WI38 (cell line): Measurements from ENCODE around the gene AHCY.

Experiments used
- H3K4me3 ChIP-seq: 2 replicates; pipeline ENCODE4 v1.5.1; 2011; ENCODE audit warnings: low read depth, mild to moderate bottlenecking, control low read depth, low read length
- TF ChIP-seq, protein P1 (sequence below): IDR thresholded peaks from 2 replicates; pipeline ENCODE4 v1.5.1; 2012; ENCODE audit warnings: low read depth, mild to moderate bottlenecking, control low read depth, low read length

Gene AHCY

DNA sequence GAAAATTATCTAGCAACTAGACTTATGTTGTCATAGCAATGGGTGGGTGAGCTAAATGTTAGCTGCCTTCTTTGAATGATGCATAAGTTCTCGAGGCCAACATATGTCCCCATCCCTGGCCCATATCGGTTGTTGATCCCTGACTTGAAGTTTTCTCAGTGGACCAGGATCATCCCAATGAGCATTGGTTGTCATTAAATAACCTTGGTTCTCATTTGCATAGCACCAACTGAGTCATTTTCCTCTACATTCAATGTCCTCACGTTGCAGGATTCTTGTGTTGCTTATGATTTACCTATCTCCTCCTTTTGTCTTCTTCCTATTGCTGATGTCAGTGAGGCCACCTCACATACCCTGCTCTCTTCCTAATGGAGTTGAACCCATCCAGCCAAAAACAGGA lies 12.1 kb upstream of the AHCY start:
- TF ChIP-seq, protein P1, sequence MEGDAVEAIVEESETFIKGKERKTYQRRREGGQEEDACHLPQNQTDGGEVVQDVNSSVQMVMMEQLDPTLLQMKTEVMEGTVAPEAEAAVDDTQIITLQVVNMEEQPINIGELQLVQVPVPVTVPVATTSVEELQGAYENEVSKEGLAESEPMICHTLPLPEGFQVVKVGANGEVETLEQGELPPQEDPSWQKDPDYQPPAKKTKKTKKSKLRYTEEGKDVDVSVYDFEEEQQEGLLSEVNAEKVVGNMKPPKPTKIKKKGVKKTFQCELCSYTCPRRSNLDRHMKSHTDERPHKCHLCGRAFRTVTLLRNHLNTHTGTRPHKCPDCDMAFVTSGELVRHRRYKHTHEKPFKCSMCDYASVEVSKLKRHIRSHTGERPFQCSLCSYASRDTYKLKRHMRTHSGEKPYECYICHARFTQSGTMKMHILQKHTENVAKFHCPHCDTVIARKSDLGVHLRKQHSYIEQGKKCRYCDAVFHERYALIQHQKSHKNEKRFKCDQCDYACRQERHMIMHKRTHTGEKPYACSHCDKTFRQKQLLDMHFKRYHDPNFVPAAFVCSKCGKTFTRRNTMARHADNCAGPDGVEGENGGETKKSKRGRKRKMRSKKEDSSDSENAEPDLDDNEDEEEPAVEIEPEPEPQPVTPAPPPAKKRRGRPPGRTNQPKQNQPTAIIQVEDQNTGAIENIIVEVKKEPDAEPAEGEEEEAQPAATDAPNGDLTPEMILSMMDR = no peak
- no peak overlapping the region for H3K4me3 ChIP-seq

DNA sequence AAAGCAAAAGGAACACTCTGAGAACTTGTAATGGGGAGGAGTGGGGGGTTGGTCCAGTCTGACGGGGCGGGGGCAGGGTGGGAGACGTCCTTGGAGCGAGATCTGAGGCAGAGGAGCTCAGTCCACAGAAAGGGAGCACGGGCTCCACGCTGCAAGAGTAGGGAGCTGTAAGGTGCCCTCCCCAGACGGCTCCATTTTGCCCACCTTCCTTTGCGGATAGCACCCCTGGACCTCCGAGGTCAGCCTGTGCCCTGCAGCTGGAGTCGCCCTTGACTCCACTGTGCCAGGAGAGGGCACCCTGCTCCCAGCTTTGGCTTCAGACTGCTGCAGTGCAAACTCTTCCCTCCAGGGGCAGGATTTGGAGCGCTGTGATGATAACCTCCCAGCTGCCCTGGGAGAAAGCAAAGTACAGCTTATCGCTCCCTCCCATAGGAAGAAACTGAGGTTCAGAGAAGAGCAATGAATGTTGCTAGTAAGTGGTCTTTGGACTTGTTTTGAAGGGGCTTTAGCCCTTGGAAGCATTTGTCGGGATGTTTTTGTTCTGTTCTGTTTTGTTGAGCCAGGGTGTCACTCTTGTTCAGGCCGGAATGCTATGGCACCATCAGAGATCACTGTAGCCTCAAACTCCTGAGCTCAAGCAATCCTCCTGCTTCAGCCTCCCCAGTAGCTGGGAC lies 9.5 kb upstream of the AHCY start:
- TF ChIP-seq, protein P1 = peak; percentile 100

DNA sequence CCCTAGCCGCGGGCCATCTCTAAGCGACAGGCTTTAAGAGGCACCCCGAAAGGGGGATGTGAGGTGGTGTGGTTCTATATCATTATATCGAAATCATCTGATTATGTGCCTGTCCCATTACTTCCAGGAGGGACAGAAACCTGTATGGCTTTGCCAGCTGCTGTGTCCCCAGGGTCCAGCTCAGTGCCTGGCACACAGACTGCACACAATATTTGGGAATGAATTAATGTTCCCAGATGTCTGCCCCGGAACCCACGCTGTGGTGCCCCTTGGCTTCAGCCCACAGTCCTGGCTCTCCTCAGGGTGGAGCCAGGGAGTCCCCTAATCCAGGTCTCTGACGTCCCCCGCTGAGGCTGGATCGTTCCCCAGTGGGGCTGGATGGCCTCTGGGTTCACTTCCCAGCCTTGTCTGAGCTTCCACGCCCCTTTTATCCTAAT lies 8.9 kb upstream of the AHCY start:
- H3K4me3 ChIP-seq = no peak overlapping the region
- TF ChIP-seq, protein P1 = no peak

More for the DNA sequence above, 9.5 kb upstream of the AHCY start:
- no peak overlapping the region for H3K4me3 ChIP-seq

DNA sequence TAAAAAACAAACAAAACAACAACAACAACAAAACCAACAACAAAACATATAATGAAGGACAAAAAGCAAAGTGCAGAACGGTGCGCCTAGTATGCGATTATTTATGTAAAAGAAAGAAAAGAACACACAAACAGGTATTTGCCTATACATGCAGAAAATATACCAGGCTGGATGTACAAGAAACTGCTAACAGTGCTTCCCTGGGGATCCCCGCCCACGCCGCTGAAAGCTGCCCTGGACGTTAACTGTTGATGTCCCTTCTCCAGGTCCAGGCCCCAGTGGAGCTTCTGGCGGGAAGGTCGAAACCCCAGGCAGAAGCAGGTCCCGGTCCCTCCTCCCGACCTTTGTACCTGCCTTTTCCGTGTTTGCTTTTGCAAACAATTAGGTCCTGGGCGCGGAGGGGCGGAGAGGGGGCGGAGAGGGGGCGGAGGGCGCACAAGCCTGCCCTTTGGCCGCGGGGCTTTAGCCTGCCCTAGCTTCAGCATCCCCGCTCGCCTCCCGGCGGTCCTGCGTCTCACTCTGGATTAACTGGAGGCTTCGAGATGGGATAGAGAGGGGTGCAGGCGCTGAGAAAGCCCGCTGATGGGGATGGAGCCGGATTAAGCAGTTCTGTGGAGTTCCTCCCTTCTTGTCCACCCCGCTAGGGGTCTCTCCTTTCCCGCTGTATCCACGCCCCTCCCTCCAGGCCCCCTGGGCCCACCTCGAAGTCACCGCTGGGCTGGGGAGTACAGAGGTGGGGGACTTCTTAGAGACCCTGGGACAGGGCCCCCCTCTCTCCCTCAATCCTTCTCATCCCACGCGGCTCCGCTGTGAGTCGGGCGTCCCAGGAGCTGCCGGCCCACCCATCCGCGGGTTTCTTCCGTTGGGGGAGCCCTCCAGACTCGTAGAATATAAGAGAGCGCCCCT lies 8.2 kb upstream of the AHCY start:
- no peak overlapping the region for H3K4me3 ChIP-seq
- TF ChIP-seq, protein P1 = 0 out of 2 replicates have a peak, but pooled peaks have one; percentile 18

DNA sequence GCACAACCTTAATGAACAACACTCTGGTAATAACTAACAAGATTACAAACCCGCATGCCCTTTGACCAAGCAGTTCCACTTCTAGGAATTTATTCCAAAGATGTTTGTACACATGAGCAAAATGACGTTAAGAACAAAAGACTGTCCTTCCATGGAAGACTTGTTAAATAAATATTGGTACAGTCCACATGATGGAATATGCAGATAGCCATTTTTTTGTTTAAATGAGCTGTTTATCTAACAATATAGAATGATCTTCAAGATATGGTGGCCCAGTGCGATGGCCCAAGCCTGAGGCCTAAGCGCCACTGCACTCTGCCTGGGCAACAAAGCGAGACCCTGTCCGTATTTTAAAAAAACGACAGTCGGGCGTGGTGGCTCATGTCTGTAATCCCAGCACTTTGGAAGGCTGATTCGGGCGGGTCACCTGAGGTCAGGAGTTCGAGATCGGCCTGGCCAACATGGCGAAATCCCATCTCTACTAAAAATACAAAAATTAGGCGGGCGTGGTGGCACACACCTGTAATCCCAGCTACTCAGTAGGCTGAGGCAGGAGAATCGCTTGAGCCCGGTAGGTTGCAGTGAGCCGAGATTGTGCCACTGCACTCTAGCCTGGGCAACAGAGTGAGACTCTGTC lies 7.4 kb upstream of the AHCY start:
- no peak overlapping the region for H3K4me3 ChIP-seq
- TF ChIP-seq, protein P1 = no peak

DNA sequence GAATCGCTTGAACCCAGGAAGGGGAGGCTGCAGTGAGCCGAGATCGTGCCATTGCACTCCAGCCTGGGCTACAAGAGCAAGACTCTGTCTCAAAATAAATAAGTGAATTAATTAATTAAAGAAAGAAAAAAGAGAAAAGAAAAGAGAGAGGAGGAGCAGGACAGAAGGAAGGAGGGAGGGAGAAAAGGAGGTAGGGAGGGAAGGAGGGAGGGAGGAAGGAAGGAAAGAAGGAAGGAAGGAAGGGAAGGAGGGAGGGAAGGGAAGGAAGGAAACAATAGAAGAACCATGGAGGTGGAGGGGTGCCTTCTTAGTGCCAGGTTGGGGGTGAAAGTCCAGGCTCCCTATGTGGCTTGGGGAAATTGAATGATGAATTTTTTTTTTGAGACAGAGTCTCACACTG lies 6.5 kb upstream of the AHCY start:
- H3K4me3 ChIP-seq = no peak overlapping the region
- TF ChIP-seq, protein P1 = no peak
